Upper lobe of right lung (tissue), 1 donor: ENCODE results near the gene LMBR1. TPM values are rescaled to one million over a fixed set of nuclear protein-coding genes. Genes with fewer than 3 reads are reported as not detected.
"Not testable (repeated sequence)": the region's sequence is repeated elsewhere in the genome, so short reads cannot be mapped to it uniquely, and the experiment has no call there.

Experiments used
- ATAC-seq: fragments of 200-7000 bp; cut with Tn5 transposase; one replicate; pipeline ENCODE4 v1.9.1; 2020; ENCODE audit warnings: mild to moderate bottlenecking, moderate library complexity
- DNase-seq: peaks from one replicate; pipeline ENCODE4 v3.0.0-alpha.2; 2020
- H3K27ac ChIP-seq: fragments of 200-600 bp; one replicate; pipeline ENCODE4 v1.8.0; 2022
- H3K27me3 ChIP-seq: fragments of 200-600 bp; one replicate; pipeline ENCODE4 v1.8.0; 2022; ENCODE audit warnings: mild to moderate bottlenecking
- H3K36me3 ChIP-seq: fragments of 200-600 bp; one replicate; pipeline ENCODE4 v1.8.0; 2022
- H3K4me1 ChIP-seq: fragments of 200-600 bp; one replicate; pipeline ENCODE4 v1.8.0; 2022
- H3K4me3 ChIP-seq: fragments of 200-600 bp; one replicate; pipeline ENCODE4 v1.8.0; 2022; ENCODE audit warnings: mild to moderate bottlenecking
- H3K9me3 ChIP-seq: fragments of 200-600 bp; one replicate; pipeline ENCODE4 v1.8.0; 2022
- CTCF ChIP-seq: fragments of 200-600 bp; IDR thresholded peaks from one replicate; pipeline ENCODE4 v1.8.0; 2022; ENCODE audit warnings: antibody characterized with exemption
- intact Hi-C: fragments of 100-400 bp; cut with DNase I; formaldehyde crosslinking; loops from one replicate; pipeline ENCODE4 v1.11.0; 2022
- total RNA-seq: library from RNA; stranded (reverse); fragmentation: NEBNext Ultra II Directional; extraction: Animal tissue kit (Norgen Biotek cat#: 25700); gene quantifications from one replicate; pipeline ENCODE4 v1.2.1, GENCODE V29; 2021
- donor health status: DM: no; HTN: yes; CAD: no; lungs with severe emphysema.

LMBR1 gene
- total RNA-seq, 1 donor from 2014 or later: 70.5 TPM

- H3K27ac ChIP-seq: no peak overlapping the region
- DNase-seq (peak; percentile 34), ATAC-seq (no peak)
- no peaks in the 10 kb centered on the region for H3K4me1 ChIP-seq
- H3K4me3 ChIP-seq: no peak overlapping the region
- intact Hi-C loops: no loop called here
- H3K36me3 ChIP-seq: no peaks in the 10 kb centered on the region
- no peak for TF ChIP-seq CTCF
- no peaks in the 10 kb centered on the region for H3K27me3 ChIP-seq
- no peaks in the 10 kb centered on the region for H3K9me3 ChIP-seq
These were observed 27.1 kb upstream of the LMBR1 start for GRCh38 chr7:156920076-156920475.

GRCh38 chr7:156919132-156919713 lies 26.2 kb upstream of the LMBR1 start:
- DNase-seq: peak; percentile 49
- H3K9me3 ChIP-seq: no peaks in the 10 kb centered on the region
- no peak for ATAC-seq
- H3K4me3 ChIP-seq: no peak overlapping the region
- no peaks in the 10 kb centered on the region for H3K36me3 ChIP-seq
- no peak overlapping the region for H3K27ac ChIP-seq
- intact Hi-C loops: no loop called here
- no peaks in the 10 kb centered on the region for H3K27me3 ChIP-seq
- TF ChIP-seq CTCF: no peak
- H3K4me1 ChIP-seq: no peaks in the 10 kb centered on the region

GRCh38 chr7:156918635-156919034 lies 25.7 kb upstream of the LMBR1 start:
- intact Hi-C loops: no loop called here
- H3K4me3 ChIP-seq: no peak overlapping the region

GRCh38 chr7:156909574-156910252 lies 16.7 kb upstream of the LMBR1 start:
- H3K27ac ChIP-seq, H3K36me3 ChIP-seq, H3K4me1 ChIP-seq, H3K27me3 ChIP-seq, DNase-seq, H3K4me3 ChIP-seq, H3K9me3 ChIP-seq, ATAC-seq, intact Hi-C loops: not testable (repeated sequence)

More at GRCh38 chr7:156918635-156919034, 25.7 kb upstream of the LMBR1 start:
- Histone ChIP-seq H3K4me1 (no peaks in the 10 kb centered on the region), H3K9me3 (no peaks in the 10 kb centered on the region), H3K27me3 (no peaks in the 10 kb centered on the region), H3K27ac (no peak overlapping the region), H3K36me3 (no peaks in the 10 kb centered on the region)
- no peak for TF ChIP-seq CTCF
- DNase-seq (no peak), ATAC-seq (no peak)

- ATAC-seq (peak; percentile 63), DNase-seq (no peak)
These were observed 14.7 kb upstream of the LMBR1 start for GRCh38 chr7:156907656-156908055.

More at GRCh38 chr7:156907656-156908055, 14.7 kb upstream of the LMBR1 start:
- Histone ChIP-seq H3K4me1 (no peaks in the 10 kb centered on the region), H3K27ac (no peak overlapping the region), H3K4me3 (no peak overlapping the region), H3K36me3 (no peaks in the 10 kb centered on the region), H3K27me3 (no peaks in the 10 kb centered on the region), H3K9me3 (no peaks in the 10 kb centered on the region)
- TF ChIP-seq CTCF: no peak
- intact Hi-C loops: no loop called here
